Neural cell (in vitro differentiated cells): Measurements from ENCODE around the gene MEX3A. TPM values are rescaled to one million over a fixed set of nuclear protein-coding genes. Genes with fewer than 3 reads are reported as not detected.

Experiments
- H2AFZ ChIP-seq: fragments of 200-600, 300-800 bp; sonication (generic), shearing (Covaris generic); 2 replicates; pipeline ENCODE4 v1.6.0; 2014; ENCODE audit warnings: low read depth, mild to moderate bottlenecking, antibody characterized with exemption, low read length, moderate library complexity
- H3F3A ChIP-seq: fragments of 200-600 bp; shearing (Covaris generic); 2 replicates; pipeline ENCODE4 v1.6.1; 2016; ENCODE audit warnings: mild to moderate bottlenecking, moderate library complexity, mixed read lengths, antibody characterized with exemption, low read length; ENCODE audit not compliant: insufficient read depth, poor library complexity, severe bottlenecking
- H3K27ac ChIP-seq: fragments of 200-600, 300-800 bp; sonication (generic), shearing (Covaris generic); 2 replicates; pipeline ENCODE4 v1.5.1; 2014; ENCODE audit warnings: mild to moderate bottlenecking, low read length, moderate library complexity
- H3K27me3 ChIP-seq: fragments of 300-800, 200-600 bp; sonication (generic), shearing (Covaris generic); 2 replicates; pipeline ENCODE4 v1.6.0; 2014; ENCODE audit warnings: mild to moderate bottlenecking, low read depth, low read length, moderate library complexity; ENCODE audit not compliant: insufficient read depth
- H3K36me3 ChIP-seq: fragments of 300-800, 200-600 bp; sonication (generic), shearing (Covaris generic); 2 replicates; pipeline ENCODE4 v1.5.1; 2014; ENCODE audit warnings: mild to moderate bottlenecking, antibody characterized with exemption, low read length, moderate library complexity; ENCODE audit not compliant: insufficient read depth
- H3K4me2 ChIP-seq: fragments of 300-800, 200-600 bp; sonication (generic), shearing (Covaris generic); 2 replicates; pipeline ENCODE4 v1.6.0; 2014; ENCODE audit warnings: mild to moderate bottlenecking, low read length
- H3K4me3 ChIP-seq: fragments of 300-800, 200-600 bp; sonication (generic), shearing (Covaris generic); 2 replicates; pipeline ENCODE4 v1.5.1; 2014; ENCODE audit warnings: mild to moderate bottlenecking, low read length, moderate library complexity
- H3K79me2 ChIP-seq: fragments of 200-600 bp; shearing (Covaris generic); replicated peaks from 2 replicates; pipeline ENCODE4 v1.6.0; 2014; ENCODE audit warnings: mild to moderate bottlenecking, low read length, moderate library complexity; ENCODE audit not compliant: insufficient read depth
- H3K9ac ChIP-seq: fragments of 300-800, 200-600 bp; sonication (generic), shearing (Covaris generic); 2 replicates; pipeline ENCODE4 v1.6.1; 2016; ENCODE audit warnings: mild to moderate bottlenecking, low read length, mixed read lengths
- H3K9me2 ChIP-seq: fragments of 200-600 bp; shearing (Covaris generic); 2 replicates; pipeline ENCODE4 v1.6.1; 2016; ENCODE audit warnings: mild to moderate bottlenecking, low read length, mixed read lengths; ENCODE audit not compliant: insufficient read depth
- H3K9me3 ChIP-seq: fragments of 200-600, 300-800 bp; sonication (generic), shearing (Covaris generic); 2 replicates; pipeline ENCODE4 v1.6.1; 2016; ENCODE audit warnings: mild to moderate bottlenecking, mixed run types, low read length, moderate library complexity, mixed read lengths
- H4K20me1 ChIP-seq: fragments of 200-600 bp; shearing (Covaris generic); 2 replicates; pipeline ENCODE4 v1.6.1; 2016; ENCODE audit warnings: mild to moderate bottlenecking, mixed run types; ENCODE audit not compliant: insufficient read depth
- EP300 ChIP-seq: fragments of 450-650 bp; conservative IDR thresholded peaks from 2 replicates; pipeline ENCODE4 v1.6.1; 2014; ENCODE audit warnings: antibody characterized with exemption, mild to moderate bottlenecking, moderate library complexity; ENCODE audit not compliant: poor library complexity, severe bottlenecking
- EZH2 ChIP-seq: fragments of 200-600, 300-800 bp; shearing (Covaris generic), sonication (generic); IDR thresholded peaks from 2 replicates; pipeline ENCODE4 v1.6.1; 2014; ENCODE audit warnings: antibody characterized with exemption, low read length, borderline replicate concordance, mild to moderate bottlenecking; ENCODE audit not compliant: insufficient read depth, poor library complexity, severe bottlenecking
- MXI1 ChIP-seq: fragments of 450-650 bp; conservative IDR thresholded peaks from 2 replicates; pipeline ENCODE4 v1.6.1; 2014; ENCODE audit warnings: antibody characterized with exemption, mild to moderate bottlenecking; ENCODE audit not compliant: poor library complexity, severe bottlenecking
- POLR2AphosphoS5 ChIP-seq: IDR thresholded peaks from 2 replicates; pipeline ENCODE4 v1.6.1; 2012
- RAD21 ChIP-seq: fragments of 450-650 bp; conservative IDR thresholded peaks from 2 replicates; pipeline ENCODE4 v1.6.1; 2014; ENCODE audit warnings: antibody characterized with exemption, mild to moderate bottlenecking, moderate library complexity
- SMC3 ChIP-seq: fragments of 450-650 bp; conservative IDR thresholded peaks from 2 replicates; pipeline ENCODE4 v1.6.1; 2014; ENCODE audit warnings: antibody characterized with exemption, mild to moderate bottlenecking, moderate library complexity; ENCODE audit not compliant: poor library complexity
- TAF1 ChIP-seq: IDR thresholded peaks from 2 replicates; pipeline ENCODE4 v1.6.1; 2012; ENCODE audit warnings: low read depth
- polyA plus RNA-seq: library from polyadenylated mRNA; depleted of rRNA; stranded (reverse); fragments of >200 nt; gene quantifications from 2 replicates; pipeline ENCODE4 v1.2.3, GENCODE V29; 2014
- TF ChIP-seq, protein P1 (sequence below): IDR thresholded peaks from 2 replicates; pipeline ENCODE4 v1.6.1; 2012; ENCODE audit warnings: borderline replicate concordance
- TF ChIP-seq, protein P2 (sequence below): fragments of 450-650 bp; IDR thresholded peaks from 2 replicates; pipeline ENCODE4 v1.5.1; 2014; ENCODE audit warnings: antibody characterized with exemption, mild to moderate bottlenecking, moderate library complexity; ENCODE audit not compliant: poor library complexity, severe bottlenecking

The MEX3A gene
- polyA plus RNA-seq, 1 donor from 2014 or later = 39.8 TPM

DNA sequence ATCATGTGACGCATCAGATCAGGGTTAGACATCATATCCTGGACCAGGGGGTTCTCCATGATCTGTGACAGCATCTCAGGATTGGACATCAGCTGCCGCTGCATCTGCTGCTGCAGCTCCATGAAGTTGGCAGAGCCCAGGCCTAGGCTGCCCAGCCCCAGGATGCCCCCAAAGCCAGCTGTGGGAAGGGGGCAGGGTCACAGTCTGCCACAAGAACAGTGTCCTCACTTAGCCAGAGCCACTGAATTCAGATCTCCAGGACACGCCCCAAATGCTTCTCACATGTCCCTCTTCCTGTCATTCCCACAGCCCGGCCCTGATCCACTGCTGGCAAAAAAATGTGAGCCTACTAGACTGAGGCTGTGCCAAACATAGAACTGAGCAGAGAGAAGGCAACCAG lies 31.9 kb downstream of the MEX3A start:
- Histone ChIP-seq H3K4me3 (no peak overlapping the region), H2AFZ (no peak overlapping the region), H3K9me3 (no peaks in the 10 kb centered on the region), H3K36me3 (no peaks in the 10 kb centered on the region), H3K4me2 (no peak overlapping the region), H3K27ac (no peak overlapping the region), H3K79me2 (peaks cover 20% of the 10 kb centered on the region), H3F3A (peaks cover 3% of the 10 kb centered on the region), H3K27me3 (no peaks in the 10 kb centered on the region), H3K9ac (no peak overlapping the region), H3K9me2 (no peaks in the 10 kb centered on the region), H4K20me1 (no peaks in the 10 kb centered on the region)
- TF ChIP-seq TAF1 = no peak
- no peak for TF ChIP-seq EZH2
- no peak for TF ChIP-seq EP300
- TF ChIP-seq, protein P1, sequence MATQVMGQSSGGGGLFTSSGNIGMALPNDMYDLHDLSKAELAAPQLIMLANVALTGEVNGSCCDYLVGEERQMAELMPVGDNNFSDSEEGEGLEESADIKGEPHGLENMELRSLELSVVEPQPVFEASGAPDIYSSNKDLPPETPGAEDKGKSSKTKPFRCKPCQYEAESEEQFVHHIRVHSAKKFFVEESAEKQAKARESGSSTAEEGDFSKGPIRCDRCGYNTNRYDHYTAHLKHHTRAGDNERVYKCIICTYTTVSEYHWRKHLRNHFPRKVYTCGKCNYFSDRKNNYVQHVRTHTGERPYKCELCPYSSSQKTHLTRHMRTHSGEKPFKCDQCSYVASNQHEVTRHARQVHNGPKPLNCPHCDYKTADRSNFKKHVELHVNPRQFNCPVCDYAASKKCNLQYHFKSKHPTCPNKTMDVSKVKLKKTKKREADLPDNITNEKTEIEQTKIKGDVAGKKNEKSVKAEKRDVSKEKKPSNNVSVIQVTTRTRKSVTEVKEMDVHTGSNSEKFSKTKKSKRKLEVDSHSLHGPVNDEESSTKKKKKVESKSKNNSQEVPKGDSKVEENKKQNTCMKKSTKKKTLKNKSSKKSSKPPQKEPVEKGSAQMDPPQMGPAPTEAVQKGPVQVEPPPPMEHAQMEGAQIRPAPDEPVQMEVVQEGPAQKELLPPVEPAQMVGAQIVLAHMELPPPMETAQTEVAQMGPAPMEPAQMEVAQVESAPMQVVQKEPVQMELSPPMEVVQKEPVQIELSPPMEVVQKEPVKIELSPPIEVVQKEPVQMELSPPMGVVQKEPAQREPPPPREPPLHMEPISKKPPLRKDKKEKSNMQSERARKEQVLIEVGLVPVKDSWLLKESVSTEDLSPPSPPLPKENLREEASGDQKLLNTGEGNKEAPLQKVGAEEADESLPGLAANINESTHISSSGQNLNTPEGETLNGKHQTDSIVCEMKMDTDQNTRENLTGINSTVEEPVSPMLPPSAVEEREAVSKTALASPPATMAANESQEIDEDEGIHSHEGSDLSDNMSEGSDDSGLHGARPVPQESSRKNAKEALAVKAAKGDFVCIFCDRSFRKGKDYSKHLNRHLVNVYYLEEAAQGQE = no peak
- TF ChIP-seq MXI1 = no peak
- no peak for TF ChIP-seq SMC3
- no peak for TF ChIP-seq POLR2AphosphoS5
- TF ChIP-seq RAD21 = no peak
- TF ChIP-seq, protein P2, sequence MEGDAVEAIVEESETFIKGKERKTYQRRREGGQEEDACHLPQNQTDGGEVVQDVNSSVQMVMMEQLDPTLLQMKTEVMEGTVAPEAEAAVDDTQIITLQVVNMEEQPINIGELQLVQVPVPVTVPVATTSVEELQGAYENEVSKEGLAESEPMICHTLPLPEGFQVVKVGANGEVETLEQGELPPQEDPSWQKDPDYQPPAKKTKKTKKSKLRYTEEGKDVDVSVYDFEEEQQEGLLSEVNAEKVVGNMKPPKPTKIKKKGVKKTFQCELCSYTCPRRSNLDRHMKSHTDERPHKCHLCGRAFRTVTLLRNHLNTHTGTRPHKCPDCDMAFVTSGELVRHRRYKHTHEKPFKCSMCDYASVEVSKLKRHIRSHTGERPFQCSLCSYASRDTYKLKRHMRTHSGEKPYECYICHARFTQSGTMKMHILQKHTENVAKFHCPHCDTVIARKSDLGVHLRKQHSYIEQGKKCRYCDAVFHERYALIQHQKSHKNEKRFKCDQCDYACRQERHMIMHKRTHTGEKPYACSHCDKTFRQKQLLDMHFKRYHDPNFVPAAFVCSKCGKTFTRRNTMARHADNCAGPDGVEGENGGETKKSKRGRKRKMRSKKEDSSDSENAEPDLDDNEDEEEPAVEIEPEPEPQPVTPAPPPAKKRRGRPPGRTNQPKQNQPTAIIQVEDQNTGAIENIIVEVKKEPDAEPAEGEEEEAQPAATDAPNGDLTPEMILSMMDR = no peak

DNA sequence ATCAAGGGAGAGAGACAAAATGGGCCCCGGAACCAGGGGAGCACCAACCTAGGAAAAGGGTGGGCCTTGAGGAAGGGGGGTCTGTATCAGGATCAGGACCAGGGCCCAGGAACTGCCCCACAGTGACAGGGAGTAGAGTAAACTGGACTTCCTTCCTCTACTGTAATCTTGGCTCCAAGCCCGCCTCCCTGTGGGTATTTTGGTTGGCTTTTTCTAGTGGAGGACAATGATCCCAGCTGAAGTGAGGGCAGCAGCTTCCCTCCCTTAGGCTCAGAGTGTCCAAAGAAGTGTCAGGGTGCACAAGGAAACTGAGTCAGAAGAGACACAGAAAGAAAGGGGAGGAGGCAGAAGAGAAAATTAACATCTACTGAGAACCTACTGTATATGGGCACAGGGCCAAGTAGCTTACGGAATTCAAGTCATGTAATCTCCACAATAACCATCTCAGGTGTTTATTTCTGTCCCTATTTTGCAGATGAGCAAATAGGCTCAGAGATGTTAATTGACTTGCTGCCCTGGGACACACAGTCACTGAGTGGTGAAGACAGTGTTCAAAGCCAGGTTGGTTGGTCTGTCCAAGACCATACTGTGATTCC lies 33.5 kb downstream of the MEX3A start:
- Histone ChIP-seq H3K4me2 (no peak overlapping the region), H3K79me2 (peaks cover 14% of the 10 kb centered on the region), H3K4me3 (no peak overlapping the region), H2AFZ (no peak overlapping the region), H3K9me2 (no peaks in the 10 kb centered on the region), H3K9ac (no peak overlapping the region), H3F3A (no peaks in the 10 kb centered on the region), H3K27me3 (no peaks in the 10 kb centered on the region), H3K36me3 (no peaks in the 10 kb centered on the region), H3K27ac (no peak overlapping the region), H3K9me3 (no peaks in the 10 kb centered on the region), H4K20me1 (no peaks in the 10 kb centered on the region)
- TF ChIP-seq EP300 (no peak), SMC3 (no peak), POLR2AphosphoS5 (no peak), MXI1 (no peak), EZH2 (no peak), TAF1 (no peak), RAD21 (no peak)
- TF ChIP-seq, protein P1 = no peak
- TF ChIP-seq, protein P2 = no peak
